SK-N-SH treated with all-trans-retinoic acid at 6 μM for 48 hours (cell line): ENCODE measurements around the gene ZBTB46.

ENCODE experiments used
- CSRNP3 ChIP-seq: fragments of 250-450 bp; sonication (Bioruptor Pico); IDR thresholded peaks from 2 replicates; pipeline ENCODE4 v1.5.1; 2021; ENCODE audit warnings: mild to moderate bottlenecking, moderate library complexity
- ZNF8 ChIP-seq: fragments of 450-650 bp; formaldehyde crosslinking; IDR thresholded peaks from 2 replicates; pipeline ENCODE4 v1.5.0; 2020; ENCODE audit warnings: mild to moderate bottlenecking, moderate library complexity

- TF ChIP-seq ZNF8 (CRISPR knock-in tag) (no peak), CSRNP3 (CRISPR knock-in tag) (no peak)
Observed at GRCh38 chr20:63769891-63770474, 61.1 kb downstream of the ZBTB46 start.
